Hypothalamus (tissue), 51 donors: Measurements from ENCODE around the gene IP6K1.
"Not testable (repeated sequence)": the region's sequence is repeated elsewhere in the genome, so short reads cannot be mapped to it uniquely, and the experiment has no call there.

Source experiments
- DNase-seq, 51 donors: peaks; one replicate each; lab custom pipeline; 2025; lab: John Stamatoyannopoulos, UW

The IP6K1 gene

DNA sequence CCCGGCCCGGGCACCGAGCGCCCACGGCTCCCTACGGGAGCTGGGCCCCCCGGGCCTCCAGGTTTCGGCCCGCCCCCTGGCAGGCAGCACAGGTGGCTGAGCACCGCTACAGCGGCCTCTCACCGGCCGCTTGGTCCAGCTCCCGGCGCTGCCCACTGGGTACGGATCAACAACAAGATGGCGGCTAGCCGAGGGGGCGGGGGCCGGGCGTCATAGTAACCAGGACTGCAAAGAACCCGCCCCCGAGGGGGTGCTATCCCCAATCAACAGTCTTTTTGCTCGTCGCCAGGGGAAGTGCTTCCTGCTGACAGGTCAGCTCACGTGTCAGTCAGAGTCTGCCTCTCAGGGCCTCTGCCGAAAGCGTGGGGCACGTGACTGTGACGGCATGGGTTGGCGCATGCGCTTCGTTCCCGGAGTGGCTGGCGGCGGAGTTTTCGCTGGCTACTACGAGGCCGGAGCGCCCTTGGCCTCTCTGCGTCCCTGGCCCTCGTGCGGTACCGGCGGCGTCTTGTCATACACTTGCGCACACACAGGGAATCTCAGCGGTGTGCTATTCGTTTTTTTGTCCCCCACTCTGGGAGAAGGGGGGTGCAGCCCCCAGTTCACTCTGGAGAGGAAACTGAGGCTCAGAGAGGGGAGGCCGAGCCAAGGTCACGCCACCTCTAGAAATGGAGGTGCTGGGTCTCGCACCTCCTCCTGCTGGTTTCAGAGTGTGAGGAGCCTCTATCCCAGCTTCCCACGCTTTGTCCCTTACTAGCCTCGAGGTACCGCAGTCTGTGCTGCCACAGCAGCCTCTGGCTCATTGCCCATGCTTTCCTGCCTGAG, at the start of gene IP6K1:
IP6K1 (minus strand) TSS at position 186 of the 825 bp plus-strand sequence. CDS start 38,502 bp downstream, outside the sequence.
- peak; percentile 92 to 100 (median 99) for DNase-seq

DNA sequence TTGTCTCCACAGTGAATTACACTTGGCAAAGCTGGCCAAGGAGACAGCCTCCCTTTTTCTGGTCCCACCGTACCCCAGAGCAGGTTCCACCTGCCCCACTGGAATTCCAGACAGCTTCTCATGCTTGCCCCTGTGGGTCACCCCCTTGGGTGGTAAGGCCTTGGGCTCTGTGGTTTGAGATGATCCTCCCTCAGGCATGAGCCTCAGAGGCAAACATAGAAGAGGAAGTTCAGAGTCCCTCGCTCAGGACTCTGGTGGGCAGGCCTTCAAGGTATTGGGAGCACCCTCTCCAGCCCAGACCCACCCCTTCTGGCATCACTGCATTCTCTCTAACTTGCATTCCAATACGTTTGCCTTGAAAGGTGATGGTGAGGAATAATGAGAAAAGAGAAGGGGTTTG, 45.0 kb upstream of the IP6K1 start:
- DNase-seq: no peak

DNA sequence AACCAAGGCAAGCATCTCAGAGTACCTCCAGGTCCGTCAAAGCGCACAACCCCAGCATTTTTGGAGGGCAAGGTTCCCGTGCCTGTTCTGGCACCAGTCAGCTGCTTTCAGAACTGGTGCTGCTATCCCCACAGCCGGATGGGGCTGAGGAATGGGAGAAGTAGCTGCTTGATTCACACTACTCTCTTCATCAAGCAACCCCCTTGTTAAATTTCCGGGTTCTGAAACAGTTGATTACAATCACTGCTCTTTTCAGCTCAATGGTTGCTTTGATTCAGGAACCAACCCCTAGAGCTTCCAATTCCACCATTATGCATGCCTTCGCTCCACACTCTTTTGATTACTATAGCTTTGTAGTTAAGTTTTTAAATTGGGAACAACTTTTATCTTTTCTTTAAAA, 39.7 kb upstream of the IP6K1 start:
- peak in 1 of 51 donors; percentile 25 for DNase-seq

DNA sequence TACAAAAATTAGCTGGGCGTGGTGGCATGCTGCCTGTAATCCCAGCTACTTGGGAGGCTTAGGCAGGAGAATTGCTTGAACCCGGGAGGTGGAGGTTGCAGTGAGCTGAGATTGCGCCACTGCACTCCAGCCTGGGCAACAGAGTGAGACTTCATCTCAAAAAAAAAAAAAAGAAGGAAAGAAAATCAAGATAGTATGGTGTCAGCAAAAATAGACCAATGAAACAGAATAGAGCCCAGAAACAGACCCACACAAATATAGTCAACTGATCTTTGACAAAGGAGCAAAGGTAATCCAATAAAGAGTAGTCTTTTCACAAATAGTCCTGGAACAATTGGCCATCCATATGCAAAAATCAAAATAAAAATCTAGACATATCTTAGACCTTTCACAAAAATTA, 36.8 kb upstream of the IP6K1 start:
- not testable (repeated sequence) for DNase-seq

DNA sequence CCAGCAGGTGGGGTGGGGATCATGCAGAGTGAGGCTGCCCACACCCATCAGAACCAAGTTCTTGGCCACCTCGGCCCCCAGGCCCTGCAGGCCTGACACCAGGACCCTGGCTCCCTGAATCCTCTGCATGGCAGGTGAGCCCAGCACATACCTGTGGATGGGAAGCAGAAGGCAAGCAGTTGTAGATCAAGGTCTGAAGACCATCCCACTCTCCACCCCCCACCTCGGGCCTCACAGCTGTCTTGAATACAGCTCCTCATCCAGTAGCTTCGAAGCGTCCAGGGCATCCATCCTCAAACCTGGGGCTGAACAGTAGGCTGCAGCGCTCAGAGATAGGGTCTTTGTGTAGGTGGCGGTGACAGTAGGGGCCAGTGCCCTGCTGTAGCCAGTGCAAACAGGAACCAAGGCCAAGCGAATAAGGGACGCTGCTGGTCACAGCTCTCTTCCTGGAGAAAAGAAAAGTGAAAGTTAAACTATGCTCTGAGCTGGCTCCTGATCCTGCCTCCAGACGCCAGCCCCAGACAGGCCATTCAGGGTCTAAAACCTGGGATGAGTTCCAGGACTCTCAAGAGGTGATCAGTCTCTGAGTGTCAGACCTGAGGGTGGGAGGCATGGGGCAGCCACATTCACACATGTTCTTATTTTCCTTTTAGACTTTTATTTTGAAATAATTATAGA, 27.3 kb upstream of the IP6K1 start, which contains the start of gene UBA7:
UBA7 (minus strand) TSS at position 457 of the 678 bp plus-strand sequence; CDS start at position 291, 166 bp downstream.
- DNase-seq: peak in 16 of 51 donors; percentile 9 to 41 (median 23)

DNA sequence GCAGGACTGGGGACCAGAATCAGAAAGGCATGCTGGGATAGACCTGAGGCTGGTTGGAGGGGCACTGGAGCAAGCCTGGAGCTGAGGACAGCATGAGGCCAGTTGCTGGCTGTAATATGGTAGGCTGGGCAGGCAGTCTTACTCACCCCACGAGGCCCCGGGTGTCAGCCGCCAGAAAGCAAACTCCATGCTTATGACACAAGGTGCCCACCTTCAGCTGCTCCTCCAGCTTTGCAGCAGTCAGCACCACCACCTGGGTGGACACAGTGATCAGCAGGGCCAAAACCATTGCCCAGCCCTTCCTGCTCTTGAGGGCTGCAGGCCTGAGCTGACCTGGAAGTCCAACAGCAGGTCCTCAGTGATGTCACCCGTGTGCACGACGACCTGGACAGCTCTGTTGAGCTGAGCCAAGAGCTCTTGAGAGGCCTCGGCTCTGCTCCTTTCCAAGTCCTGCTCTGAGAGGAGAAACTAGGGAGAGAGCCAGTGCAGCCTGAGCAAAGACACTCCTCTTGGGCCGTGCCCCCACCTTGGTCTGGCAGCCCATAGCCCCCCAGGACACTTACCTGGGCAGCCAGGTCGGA, 26.7 kb upstream of the IP6K1 start:
- no peak for DNase-seq

DNA sequence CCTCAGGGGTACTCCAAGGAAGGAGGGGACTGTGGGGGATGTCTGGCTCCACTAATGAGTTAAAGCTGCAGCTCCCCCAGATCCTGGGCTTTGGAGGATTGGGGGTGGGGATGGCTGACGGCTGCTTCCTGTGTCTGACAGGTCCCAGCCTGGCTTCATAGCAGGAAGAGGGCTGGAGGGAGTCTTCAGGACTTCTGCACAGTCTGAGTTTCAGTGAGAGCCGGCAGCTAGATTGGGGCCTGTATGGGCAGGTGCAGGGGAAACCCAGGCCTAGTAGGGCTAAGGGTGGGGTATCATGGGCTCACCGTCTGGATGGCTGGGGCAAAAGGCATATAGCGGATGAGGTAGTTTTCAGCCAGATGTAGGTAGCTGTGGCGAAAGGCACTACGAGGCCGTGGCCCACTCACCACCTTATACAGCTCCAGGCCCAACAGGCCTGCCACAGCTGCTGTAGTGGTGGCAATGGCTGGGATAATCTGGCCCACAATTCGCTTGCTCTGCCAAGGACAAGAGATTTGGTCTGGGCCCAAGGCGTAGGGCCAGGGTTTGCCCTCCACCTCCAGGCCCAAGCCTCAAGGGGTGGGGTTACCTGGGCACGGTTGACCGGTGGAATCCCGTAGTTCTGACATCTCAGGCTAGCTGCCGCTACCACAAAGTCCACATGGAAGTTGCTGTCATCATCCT, 21.2 kb upstream of the IP6K1 start:
- DNase-seq: no peak

DNA sequence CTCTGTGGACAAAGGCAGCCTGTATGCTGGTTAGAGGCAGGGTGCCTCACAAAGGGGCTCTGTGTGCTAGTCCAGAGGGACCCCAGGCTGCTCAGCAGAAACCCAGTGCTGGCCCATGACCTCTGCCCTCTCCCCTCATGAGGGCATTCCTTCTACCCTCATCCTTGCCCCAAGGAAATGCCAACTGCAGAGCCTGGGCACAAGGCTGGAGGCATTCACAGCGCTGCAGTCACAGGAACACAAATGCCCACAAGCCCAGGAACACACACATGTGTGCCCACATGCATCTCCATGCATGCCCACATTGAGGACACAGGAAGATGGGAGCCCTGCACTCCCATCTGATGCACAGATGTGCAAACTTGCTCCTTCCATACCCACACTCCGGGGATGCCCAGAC, 20.5 kb upstream of the IP6K1 start:
- DNase-seq: no peak

DNA sequence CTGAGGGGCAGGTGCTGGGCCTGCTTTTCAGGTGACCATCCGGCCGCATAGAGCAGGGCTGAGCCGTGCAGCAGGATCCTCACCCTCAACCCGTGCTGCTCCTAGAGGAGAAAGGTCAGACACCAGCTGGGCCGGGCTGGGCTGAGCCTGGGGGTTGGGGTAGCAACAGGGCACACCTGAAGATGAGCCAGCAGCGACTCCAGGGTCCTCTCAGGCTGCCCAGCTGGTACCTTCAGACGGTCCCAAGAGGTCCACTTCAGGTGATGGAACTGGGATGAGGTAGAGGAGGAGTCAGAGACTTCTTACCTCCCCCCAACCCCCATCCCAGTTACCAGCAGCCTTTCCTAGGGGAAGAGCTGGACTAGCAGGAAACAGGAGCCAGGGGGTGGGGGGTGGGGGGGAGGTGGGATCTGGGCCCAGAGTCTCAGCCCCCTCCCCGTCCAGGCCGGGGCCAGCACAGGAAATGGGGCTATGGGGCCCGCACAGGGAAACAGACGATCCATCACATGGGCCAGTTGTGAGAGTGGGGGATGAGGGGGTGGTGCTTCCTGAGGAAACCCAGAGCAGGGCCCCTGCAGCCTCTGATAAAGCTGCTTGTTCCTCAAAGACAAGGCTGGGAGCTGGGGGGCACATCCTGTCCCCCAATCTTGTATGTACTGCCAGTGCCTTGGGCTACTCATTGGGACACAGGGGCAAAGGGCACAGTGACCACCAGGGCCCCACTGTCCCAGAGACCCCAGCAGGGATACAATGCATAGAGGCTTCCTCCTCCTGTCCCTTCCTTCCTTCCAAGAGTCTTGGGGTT, 19.8 kb upstream of the IP6K1 start:
- peak in 20 of 51 donors; percentile 9 to 53 (median 22) for DNase-seq

DNA sequence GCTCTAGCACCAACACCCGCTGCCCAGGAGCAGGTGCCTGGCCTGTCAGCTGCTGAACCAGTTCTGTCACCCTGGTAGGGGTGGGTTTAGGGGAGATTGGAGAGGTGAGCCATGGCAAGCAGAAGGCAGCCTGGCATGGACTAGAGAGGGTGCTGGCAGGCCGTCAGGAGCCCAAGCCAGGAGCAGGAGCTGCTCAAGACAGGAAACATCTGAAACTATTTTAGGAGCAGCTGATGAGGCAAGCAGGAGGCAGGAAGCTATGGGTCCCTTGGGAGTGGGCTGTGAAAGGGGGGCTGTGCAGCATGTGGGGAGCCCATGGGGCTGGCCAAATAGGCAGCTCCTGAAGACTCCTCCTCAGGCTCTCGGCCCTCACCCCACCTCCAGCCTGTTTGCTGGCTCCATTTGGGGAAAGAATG, 19.0 kb upstream of the IP6K1 start:
- peak in 27 of 51 donors; percentile 11 to 61 (median 25) for DNase-seq

DNA sequence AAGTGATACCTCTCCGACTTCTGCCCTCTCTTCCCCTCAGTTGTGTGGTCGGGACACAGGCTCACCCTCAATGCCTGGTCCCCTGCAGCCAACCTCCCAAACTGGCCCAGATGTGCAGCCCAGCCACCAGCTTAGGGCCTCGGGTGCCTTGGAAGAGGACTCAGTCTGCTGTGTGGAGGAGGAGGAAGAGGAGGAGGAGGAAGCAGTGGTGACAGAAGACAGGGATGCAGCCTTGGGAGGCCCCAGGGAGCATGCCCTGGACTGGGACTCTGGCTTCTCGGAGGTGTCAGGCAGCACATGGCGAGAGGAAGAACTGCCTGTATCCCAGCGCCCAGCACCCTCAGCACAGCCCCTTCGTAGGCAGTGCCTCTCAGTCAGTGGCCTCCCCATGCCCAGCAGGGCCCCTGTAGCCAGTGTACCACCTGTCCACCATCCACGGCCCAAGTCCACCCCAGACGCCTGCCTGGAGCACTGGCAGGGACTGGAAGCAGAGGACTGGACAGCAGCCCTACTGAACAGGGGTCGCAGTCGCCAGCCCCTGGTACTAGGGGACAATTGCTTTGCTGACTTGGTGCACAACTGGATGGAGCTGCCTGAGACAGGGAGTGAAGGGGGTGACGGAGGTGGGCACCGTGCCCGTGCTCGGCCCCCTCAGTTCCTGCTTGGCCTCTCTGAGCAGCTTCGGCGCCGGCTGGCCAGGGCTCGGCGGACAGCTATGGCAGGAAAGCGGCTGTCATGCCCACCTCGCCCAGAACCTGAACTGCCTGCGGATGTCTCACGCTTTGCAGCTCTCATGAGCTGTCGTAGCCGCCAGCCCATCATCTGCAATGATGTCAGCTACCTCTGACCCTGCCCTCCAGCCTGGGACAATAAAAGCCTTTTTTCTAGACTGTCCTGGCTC, 18.0 kb upstream of the IP6K1 start:
- peak in 2 of 51 donors; percentile 12 to 34 for DNase-seq

DNA sequence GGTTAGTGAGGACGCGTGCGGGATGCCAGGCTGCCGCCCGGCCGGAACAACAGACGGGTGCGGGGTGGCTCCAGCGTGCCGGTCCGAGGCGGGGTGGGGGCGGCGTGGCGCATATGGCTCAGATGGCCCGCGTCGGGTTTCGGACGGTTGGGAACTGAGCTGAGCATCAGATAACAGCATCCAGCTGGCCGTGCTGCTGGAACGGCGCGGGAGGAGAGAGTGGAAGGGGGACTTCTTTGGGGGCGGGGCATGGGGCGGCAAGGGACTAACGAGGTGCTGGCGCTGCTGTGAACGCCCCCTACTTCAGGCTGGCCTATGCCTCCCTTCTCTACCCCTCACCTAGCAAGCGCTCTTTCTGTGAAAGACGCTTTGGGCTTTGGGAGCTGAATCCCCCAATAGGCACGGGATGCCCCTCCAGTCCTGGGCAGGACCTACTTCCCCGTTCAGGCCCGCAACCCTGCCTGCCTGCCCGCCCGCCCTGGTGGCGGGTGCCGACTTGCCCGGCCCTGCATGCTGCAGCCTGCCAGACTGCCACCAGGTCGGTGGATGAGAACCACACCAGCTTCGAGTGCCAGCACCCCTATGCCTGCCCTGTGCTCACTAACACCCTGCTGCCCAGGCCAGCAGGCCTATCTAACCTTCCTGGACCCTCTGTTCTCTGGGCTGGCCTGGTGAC, 17.3 kb upstream of the IP6K1 start:
- DNase-seq: peak in 10 of 51 donors; percentile 14 to 54 (median 46)

DNA sequence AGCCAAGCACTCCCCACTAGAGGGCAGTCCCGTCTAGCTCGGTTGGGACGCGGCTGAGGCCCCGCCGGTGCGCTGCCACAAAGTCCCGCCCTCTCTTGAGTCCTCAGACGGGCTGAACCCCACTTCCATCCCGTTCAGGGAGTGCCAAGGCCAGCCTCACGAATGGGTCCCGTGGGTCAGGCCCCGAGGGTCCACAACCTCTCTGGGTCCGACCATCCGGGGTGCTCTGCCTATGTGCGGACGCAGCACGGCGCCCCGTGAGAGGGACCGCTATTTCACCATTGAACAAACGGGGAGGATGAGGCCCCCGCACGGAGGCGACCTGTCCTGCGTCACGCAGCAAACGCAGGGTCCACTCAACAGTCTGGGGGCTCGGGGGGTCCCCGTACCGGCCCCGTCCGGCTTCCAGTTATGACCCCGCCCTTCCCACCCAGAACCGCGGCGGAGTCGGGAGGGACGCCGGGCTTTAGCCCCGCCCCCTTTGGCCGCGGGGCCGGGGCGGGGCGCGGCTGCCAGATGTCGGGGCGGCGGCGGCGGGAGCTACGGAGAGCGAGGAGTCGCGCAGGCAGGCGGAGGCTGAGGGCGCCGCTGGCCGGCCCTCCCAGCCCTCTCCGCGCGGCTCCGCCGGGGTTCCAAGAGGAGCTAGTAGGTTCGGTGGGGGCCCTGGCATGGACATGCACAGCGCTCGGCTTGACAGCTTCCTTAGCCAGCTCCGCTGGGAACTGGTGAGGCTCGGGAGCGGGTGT, 16.6 kb upstream of the IP6K1 start, which contains the start of gene INKA1:
INKA1 (plus strand) TSS at position 543 of the 746 bp plus-strand sequence; CDS start at position 675, 132 bp downstream.
- peak in 50 of 51 donors; percentile 41 to 90 (median 78) for DNase-seq

DNA sequence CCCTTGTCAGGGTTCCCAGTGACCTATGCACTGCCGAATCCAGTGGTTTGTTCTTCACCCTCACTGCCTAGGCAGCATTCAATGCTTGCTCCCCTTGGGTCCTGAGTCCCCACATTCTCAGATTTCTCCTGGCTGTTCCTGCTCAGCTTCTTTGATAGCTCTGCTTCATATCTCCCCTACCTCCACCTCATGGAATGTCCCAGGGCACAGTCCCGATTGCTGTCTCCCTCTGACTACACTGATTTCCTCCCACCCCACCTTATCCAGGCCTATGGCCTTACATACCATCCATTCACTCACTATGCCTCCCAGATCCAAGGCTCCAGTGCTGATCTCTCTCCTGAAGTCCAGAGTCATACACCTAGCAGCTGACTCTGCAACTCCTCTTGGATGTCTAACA, 14.8 kb upstream of the IP6K1 start:
- no peak for DNase-seq

DNA sequence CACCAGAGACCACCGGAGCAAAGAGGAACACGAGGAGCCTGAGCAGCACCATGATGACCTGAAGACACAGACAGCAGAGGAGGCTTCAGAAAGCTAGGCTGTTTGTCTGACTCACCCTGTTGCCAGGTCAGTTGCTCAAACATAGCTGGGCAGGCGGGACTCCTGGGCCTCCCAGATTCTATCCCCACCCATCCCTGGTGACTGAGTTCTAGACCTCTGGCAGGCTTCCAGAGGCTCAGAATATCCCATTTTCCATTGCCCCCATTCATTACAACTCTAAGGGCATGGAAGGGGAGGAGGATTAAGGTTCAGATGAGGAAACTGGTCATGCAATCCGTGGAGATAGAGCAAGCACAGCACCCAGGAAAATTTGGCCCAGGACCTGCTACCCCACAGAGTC, 13.4 kb upstream of the IP6K1 start, which contains the start of gene CDHR4:
CDHR4 (minus strand) TSS at position 113 of the 400 bp plus-strand sequence; CDS start at position 52, 61 bp downstream.
- no peak for DNase-seq

DNA sequence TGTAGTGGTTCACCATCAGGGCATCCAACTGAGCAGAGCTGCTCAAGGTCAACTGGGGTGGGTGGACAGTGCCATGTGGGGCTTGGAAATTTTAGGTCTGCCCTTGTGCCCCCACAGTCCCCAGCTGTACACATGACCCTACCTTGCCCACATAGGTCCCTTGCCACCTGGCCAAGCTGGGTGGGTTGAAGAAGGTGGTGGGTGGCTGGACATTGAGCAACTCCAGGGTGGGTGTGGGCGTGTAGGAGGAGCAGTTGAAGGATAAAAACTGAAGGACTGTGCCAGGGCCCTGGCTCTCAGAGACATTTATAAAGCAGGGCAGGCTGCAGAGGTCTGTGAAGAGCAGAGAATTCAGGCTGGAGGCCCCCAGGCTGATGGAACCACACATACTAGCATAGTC, 12.8 kb upstream of the IP6K1 start:
- no peak for DNase-seq
